HS-5 (cell line): ENCODE data around the gene NRBP1.
"Not testable (repeated sequence)": the region's sequence is repeated elsewhere in the genome, so short reads cannot be mapped to it uniquely, and the experiment has no call there.

Source experiments
- DNase-seq: peaks from one replicate; pipeline ENCODE4 v3.0.0-alpha.2; 2012; ENCODE audit warnings: low read depth

The NRBP1 gene

DNA sequence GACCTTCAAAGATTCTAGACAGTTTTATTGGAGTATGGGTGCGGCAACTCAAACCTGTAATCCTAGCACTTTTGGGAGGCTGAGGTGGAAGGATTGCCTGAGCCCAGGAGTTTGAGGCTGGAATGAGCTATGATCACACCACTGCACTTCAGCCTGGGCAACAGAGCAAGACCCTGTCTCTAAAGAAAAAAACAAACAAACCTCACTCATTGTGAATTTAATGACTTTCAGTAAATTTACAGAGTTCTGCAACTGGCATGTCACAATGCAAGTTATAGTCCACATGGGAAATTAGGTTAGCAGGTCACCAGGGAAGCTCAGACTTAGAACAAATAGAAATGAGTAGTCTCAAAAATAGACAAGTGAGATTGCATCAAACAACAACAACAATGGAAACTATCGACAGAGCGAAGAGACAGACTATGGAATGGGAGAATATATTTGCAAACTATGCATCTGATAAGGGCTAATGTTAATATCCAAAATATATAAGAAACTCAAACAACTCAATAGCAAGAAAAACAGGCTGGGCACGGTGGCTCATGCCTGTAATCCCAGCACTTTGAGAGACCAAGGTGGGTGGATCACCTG is 6.7 kb upstream of the NRBP1 start:
- no peak for DNase-seq

GRCh38 chr2:27422958-27423357 is 5.5 kb upstream of the NRBP1 start:
- DNase-seq: no peak

DNA sequence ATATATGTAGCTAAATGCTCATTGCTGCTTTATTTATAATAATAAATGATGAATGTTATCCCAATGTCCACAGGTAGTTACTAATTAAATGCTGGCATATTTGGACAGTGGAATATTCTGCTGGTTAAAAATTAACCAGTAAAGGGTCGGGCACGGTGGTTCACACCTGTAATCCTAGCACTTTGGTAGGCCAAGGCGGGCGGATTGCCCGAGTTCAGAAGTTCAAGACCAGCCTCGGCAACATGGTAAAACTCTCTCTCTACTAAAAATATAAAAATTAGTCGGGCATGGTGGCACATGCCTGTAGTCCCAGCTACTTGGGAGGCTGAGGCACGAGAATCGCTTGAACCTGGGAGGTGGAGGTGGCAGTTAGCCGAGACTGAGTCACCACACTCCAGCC is 3.4 kb upstream of the NRBP1 start:
- DNase-seq: not testable (repeated sequence)

GRCh38 chr2:27427863-27428212 is 593 bp upstream of the NRBP1 start:
- DNase-seq: peak; percentile 9

DNA sequence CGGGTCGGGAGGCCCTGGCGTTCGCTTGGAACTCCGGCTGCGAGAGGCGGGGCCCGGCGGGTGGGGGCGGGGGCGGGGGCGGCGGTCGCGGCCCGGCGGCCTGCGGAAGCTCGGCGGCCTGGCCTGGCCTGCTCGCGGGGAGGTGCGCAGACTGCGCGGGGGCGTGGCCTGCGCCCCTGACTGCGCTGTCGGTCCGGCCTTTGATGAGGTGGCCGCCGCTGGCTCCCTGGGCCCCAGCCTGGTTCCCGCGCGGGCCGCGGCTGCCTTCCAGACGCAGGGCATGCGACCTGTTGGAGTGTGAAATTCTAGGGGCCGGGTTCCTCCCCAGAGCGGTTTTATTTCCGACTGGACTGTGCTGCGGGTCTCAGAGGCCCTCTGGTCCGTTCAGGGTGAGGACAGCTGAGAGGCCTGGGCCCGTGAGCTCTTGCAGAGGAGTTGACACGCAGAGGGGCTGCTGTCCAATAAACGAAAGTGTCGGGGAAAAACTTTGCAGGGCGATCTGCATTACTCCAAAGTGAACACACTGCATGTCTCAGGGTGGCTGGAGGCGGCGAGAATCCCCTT is 629 bp downstream of the NRBP1 start:
- peak; percentile 44 for DNase-seq

DNA sequence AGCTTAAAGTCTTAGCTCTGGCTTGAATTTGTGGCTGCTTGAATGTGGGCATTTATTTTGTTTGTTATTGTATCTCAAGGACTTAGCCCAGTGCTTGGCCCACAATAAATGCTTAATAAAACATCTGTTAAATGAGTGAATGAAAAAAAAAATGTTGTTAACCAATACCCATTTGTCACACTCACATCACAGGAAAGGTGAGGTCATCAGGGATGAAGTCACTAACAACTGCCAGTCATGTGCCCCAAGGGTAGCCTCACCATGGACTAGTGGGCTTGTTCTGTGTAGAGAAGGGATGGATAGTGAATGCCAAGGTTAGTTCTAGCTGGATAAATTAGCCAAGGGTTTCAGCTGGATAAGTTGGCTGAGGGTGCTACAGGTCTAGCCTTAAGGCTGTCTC is 3.0 kb downstream of the NRBP1 start:
- DNase-seq: peak; percentile 37

DNA sequence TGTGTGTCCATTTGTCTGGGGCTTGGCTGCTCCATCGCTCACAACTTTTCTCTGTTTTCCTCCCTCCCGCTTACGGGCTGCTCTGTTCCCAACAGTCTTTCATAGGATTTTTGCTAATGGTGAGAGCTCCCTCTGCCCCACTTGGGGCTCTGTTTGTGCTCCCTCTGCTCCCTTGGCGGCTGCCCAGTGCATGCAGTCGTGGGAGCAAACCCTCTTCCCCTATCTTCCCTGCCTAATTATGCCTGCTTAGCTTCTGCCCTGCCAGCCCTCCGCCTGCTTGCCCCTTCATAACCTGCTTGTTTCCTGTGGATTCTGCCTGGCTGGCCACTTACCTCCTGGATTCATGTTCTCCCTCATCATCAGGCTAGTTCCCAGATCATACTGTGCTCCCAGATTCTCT is 7.2 kb downstream of the NRBP1 start:
- DNase-seq: no peak

DNA sequence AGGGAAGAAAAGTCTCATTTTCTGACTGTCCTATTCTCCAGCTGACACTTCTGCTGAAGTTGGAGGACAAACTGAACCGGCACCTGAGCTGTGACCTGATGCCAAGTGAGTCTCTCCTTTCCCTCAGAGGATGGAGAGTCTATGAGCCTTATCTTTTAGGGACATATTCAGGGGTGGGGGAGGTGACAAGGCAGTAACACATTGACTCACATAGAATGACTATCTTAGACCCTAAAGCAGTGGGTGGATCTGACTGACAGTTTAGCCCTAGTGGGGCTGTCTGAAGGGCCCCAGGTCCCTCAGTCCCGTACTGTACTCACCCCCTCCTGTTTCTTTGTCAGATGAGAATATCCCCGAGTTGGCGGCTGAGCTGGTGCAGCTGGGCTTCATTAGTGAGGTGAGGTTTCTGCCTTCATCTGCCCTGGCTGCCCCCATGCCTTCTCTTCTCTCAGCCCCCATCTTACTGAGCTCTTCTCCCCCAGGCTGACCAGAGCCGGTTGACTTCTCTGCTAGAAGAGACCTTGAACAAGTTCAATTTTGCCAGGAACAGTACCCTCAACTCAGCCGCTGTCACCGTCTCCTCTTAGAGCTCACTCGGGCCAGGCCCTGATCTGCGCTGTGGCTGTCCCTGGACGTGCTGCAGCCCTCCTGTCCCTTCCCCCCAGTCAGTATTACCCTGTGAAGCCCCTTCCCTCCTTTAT is 12.9 kb downstream of the NRBP1 start:
- DNase-seq: no peak

DNA sequence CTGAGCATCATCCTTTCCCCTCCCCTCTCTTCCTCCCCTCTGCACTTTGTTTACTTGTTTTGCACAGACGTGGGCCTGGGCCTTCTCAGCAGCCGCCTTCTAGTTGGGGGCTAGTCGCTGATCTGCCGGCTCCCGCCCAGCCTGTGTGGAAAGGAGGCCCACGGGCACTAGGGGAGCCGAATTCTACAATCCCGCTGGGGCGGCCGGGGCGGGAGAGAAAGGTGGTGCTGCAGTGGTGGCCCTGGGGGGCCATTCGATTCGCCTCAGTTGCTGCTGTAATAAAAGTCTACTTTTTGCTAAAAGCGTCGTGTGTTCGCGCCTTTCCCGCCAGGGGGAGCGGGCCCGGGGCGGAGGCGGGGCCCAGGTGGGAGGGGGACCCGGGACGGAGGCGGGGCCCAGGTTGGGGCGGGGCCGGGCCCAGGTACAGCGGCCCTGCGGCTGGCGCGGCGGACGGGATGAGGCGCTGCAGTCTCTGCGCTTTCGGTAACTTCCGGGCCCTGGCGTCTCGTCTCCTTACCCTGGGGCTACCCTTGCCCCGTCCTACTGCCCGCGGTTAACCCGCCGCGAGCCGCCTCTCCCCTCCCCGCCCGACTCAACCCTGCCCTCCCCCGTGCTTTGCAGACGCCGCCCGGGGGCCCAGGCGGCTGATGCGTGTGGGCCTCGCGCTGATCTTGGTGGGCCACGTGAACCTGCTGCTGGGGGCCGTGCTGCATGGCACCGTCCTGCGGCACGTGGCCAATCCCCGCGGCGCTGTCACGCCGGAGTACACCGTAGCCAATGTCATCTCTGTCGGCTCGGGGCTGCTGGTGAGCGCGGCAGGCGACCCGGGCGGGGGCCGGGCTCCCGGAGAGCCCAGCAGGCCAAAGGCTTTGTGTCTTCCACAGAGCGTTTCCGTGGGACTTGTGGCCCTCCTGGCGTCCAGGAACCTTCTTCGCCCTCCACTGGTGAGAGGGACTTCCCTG is 13.8 kb downstream of the NRBP1 start, which contains the start of gene KRTCAP3:
Gene KRTCAP3, plus strand, starts transcription at position 424 of the 962 bp plus-strand sequence. Its CDS starts 32 bp downstream, at position 456.
- DNase-seq: no peak

DNA sequence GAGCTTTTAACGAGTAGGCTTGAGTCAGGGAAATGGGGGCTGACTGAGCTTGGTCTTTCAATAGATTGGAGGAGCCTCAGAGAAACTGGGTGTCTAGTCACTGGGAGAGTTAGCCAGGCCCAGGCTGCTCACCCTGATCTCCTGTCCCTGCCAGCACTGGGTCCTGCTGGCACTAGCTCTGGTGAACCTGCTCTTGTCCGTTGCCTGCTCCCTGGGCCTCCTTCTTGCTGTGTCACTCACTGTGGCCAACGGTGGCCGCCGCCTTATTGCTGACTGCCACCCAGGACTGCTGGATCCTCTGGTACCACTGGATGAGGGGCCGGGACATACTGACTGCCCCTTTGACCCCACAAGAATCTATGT is 14.5 kb downstream of the NRBP1 start:
- DNase-seq: no peak

GRCh38 chr2:27445155-27445554 is 16.7 kb downstream of the NRBP1 start:
- no peak for DNase-seq

DNA sequence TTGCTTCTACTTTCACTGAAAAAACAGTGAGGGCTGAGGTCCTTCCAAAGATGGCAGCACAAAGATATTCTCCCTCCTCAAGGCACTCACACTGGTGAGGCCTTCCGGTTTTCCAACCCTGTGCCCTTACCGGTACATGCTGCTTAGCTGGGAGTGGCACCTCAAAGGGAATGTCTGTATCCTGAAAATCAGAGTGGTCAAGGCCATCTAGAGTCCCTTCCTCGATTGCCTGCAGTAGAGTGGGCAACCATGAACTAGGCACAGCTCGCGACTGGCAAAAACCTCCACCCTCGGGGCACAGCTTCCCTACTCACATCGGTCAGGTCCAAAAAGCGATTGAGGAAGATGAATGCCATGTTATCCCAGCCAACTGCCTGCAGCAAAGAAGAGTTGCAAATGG is 17.2 kb downstream of the NRBP1 start:
- no peak for DNase-seq

GRCh38 chr2:27446057-27446456 is 17.6 kb downstream of the NRBP1 start:
- DNase-seq: no peak

GRCh38 chr2:27448381-27448780 is 19.9 kb downstream of the NRBP1 start:
- DNase-seq: no peak

DNA sequence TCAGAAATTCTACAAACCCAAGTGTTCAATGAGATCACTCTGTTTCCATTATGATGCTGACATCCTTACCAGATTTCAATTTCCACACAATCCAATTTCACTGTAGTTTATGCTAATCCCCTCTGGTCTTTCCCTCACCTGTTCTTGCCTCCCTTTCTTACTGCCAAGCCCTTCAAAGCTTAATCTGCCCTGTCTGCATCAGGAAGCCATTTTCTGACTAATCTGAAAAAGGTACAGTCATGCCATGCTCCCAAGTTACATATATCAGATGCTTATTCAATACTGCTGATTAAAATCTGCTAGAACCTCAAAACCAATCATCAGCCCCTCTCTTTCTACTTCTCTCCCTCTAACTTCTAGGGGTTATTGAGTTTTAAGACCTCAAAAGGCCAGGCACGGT is 22.7 kb downstream of the NRBP1 start:
- no peak for DNase-seq

DNA sequence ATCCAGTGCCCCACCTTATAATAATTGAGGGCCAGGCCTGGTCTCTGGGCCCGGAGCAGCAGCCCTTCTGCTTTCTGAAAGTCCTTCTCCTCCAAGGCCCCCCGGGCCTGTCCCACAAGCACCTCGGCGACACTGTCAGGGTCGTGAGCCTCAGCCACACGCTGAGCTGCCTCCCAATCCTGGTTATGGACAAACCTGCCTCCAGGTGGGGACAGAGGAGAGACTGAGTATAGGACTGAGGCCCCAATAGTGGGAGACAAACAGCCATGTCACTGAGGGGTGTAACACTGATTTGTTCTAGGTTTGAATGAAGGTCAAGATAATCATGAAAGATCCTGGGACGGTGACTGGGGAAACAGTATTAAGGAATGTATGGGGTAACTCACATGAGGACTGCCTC is 25.5 kb downstream of the NRBP1 start:
- no peak for DNase-seq

GRCh38 chr2:27461118-27461517 is 32.7 kb downstream of the NRBP1 start:
- DNase-seq: no peak

DNA sequence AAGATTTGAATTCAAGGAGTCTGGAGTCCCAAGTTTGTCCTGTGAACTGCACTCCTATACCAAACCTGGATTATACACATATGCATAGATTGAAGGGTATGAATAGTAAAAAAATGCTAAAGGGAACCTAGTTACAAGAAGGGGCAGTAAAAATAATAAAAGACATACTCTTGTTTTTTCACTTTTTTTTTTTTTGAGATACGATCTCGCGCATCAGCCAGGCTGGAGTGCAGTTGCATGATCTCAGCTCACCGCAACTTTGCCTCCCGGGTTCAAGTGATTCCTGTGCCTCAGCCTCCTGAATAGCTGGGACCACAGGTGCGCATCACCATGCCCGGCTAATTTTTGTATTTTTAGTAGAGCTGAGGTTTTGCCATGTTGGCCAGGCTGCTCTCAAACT is 36.0 kb downstream of the NRBP1 start:
- no peak for DNase-seq

GRCh38 chr2:27471961-27472360 is 43.5 kb downstream of the NRBP1 start:
- DNase-seq: no peak

DNA sequence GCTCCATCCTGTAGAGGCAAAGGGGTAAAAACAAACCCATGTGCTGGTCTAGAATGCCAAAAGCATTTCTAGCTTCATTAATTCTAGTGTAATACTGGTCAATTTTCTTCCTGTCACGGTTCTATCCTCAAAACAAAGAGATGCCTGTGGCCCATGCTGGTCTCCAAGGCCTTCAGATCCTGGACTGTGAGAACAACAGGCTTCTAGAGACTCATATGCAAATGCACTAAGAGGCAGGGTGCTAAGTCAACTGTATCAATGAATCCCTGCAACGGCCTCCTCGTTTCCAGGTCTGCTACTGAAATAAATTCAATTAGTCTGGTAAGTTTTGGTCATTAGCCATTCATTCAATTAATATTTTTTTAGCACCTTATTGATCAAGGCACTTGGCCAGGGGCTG is 57.1 kb downstream of the NRBP1 start:
- no peak for DNase-seq

DNA sequence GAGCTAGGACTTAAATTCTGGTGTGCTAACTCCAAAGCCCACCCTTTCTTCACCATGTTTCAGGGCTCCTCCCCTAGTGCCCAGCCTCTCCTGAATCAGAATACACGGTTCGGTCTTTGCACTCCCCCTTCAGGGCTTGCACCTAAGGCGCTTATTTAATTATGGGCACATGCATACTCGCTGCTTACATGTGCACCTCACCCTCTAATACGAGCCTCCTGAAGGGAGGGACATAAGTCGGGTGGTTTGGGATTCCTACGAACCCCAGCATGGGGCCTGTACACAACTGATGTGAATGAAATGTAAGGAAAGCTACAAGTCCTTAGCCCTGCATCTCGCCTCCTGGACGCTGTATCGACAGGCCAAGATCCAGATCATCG is 60.7 kb downstream of the NRBP1 start:
- no peak for DNase-seq

- peak; percentile 95 for DNase-seq
These were observed 61.3 kb downstream of the NRBP1 start, which contains the start of gene IFT172 for GRCh38 chr2:27489498-27490397. TSS of gene IFT172 (minus strand) at chr2:27489743. CDS start at chr2:27489653, 90 bp downstream.
